ENCODE data around the gene MOXD1. TPM values are rescaled to one million over a fixed set of nuclear protein-coding genes. Genes with fewer than 3 reads are reported as not detected.
A peak's percentile ranks its signal among the peaks of the same experiment; 100 is the strongest.

The MOXD1 gene
- total RNA-seq, 1 donor, result 78.8 TPM

DNA sequence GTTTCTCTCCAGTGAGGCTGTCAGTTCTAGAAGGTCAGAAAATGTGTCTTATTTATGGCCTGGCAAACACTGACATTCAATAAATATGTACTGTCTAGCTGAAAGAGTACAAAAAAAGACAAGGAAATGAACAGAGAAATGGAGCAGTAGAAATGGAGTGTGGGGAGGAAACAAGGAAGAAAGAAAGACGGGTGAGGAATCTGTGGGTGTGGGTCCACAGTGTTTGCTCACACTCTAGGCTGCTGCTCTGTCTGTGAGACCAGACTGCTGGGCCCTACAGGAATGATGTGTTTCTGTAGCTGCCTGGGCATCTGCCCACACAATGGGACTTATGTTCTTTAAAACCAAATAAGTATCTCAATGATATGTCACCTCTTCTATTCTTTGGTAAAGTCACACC, 114.2 kb downstream of the MOXD1 start:
- no peak overlapping the region for H3K4me3 ChIP-seq (ENCODE audit: low read depth, low read length)
- TF ChIP-seq, protein P1, sequence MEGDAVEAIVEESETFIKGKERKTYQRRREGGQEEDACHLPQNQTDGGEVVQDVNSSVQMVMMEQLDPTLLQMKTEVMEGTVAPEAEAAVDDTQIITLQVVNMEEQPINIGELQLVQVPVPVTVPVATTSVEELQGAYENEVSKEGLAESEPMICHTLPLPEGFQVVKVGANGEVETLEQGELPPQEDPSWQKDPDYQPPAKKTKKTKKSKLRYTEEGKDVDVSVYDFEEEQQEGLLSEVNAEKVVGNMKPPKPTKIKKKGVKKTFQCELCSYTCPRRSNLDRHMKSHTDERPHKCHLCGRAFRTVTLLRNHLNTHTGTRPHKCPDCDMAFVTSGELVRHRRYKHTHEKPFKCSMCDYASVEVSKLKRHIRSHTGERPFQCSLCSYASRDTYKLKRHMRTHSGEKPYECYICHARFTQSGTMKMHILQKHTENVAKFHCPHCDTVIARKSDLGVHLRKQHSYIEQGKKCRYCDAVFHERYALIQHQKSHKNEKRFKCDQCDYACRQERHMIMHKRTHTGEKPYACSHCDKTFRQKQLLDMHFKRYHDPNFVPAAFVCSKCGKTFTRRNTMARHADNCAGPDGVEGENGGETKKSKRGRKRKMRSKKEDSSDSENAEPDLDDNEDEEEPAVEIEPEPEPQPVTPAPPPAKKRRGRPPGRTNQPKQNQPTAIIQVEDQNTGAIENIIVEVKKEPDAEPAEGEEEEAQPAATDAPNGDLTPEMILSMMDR (IDR thresholded peaks at IDR 0.05; ENCODE audit: insufficient read depth, low read length), result no peak
- no peak for DNase-seq (ENCODE audit: low read depth)

DNA sequence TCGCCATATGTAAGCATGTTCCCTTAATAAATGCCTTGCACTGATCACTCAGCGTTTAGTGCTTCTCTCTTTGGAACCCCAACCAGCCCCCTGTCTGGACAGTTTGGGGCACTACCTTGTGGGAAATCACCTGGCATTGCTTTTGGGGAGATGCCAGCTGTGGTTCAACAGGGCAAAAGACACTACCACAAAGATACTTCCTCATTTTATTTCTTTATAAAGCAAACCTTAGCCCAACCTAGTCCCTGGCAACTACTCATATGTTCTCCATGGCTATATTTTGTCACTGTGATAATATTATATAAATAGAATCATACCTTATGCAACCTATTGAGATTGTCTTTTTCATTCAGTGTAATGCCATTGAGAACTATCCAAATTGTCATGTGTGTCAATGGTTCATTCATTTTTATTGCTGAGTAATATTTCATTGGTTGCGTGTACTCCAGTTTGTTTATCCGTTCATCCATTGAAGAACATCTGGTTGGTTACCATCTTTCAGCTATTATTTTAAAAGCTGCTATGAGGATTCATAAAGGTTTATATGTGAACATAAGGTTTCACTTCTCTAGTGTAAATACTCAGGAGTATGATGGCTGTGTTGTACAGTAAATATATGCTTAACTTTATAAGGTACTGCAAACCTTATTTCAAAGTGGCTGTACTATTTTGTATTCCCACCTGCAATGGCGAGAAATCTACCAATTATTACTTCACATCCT, 114.8 kb downstream of the MOXD1 start:
- DNase-seq (ENCODE audit: low read depth), result no peak
- TF ChIP-seq, protein P1 (IDR thresholded peaks at IDR 0.05; ENCODE audit: insufficient read depth, low read length), result no peak

DNA sequence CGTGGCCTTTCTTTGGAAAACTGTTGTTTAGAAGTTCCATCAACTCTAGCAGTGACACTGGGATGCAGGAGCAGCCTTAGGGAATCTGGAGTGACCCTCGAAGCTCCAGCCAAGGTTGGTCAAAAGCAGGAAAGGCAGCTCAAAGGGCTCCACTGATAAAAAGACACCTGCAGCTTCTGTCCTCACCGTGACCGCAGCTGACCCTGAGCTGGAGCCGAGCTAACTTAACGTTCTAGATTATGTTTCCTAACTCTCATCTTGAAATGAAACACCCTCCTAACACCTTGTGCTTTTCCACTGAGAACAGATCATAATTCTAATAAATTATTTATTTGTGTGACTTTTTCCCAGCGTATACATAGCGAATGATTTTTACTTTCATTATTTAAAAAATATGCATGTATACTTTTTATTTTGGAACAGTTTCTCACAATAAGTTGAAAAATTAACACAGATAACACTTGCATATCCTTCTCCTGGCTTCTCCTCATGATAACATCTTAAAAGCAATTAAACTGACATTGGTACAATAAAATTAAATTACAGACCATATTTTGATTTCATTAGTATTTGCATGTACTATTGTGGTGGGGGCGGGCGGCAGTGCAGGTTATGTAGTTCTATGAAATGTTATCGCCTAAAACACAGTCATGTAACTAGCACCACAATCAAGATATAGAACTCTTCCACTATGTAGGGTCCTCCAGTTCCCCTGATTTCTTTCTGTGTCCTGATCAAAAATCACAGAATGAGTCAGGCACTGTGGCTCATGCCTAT, 116.1 kb downstream of the MOXD1 start:
- TF ChIP-seq, protein P1 (IDR thresholded peaks at IDR 0.05; ENCODE audit: insufficient read depth, low read length), result no peak
- no peak for DNase-seq (ENCODE audit: low read depth)
- H3K4me3 ChIP-seq (ENCODE audit: low read depth, low read length), result no peak overlapping the region

More for the DNA sequence above, 114.8 kb downstream of the MOXD1 start:
- H3K4me3 ChIP-seq (ENCODE audit: low read depth, low read length), result no peak overlapping the region

DNA sequence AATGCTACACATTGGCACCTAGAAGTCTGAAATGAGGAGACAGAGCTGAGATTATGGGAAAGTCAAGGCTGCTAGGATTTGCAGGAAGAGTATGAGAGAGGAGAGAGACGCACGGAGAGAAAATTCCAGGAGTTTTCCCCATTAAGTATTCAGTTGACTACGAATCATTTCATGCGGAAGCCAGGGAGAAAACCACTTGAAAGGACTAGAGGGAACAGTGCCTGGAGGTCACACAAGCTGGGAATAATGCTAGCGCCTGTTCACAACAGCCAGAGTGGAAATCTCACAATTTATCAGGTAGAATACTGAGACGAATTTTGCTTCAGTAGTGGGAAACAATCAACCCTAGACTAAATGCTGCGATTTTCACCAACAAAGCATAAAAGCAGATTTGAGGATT, 118.6 kb downstream of the MOXD1 start:
- no peak for DNase-seq (ENCODE audit: low read depth)
- TF ChIP-seq, protein P1 (IDR thresholded peaks at IDR 0.05; ENCODE audit: insufficient read depth, low read length), result no peak
- no peak overlapping the region for H3K4me3 ChIP-seq (ENCODE audit: low read depth, low read length)

DNA sequence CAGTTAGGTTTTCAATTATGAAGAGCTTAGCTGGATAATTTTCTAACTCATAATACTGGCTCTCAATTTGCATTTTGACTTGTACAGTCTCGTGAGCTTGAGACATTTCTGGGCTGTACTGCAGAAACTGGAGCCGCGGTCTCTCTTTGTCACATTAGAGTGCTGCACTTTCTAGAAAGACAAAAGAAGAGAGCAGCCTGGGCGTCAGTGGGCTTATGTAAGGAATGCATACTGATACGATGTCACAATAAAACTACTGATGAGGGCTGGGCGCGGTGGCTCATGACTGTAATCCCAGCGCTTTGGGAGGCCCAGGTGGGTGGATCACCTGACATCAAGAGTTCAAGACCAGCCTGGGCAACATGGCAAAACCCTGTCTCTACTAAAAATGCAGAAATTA, 120.8 kb downstream of the MOXD1 start:
- H3K4me3 ChIP-seq (ENCODE audit: low read depth, low read length), result no peak overlapping the region
- TF ChIP-seq, protein P1 (IDR thresholded peaks at IDR 0.05; ENCODE audit: insufficient read depth, low read length), result no peak
- DNase-seq (ENCODE audit: low read depth), result no peak

DNA sequence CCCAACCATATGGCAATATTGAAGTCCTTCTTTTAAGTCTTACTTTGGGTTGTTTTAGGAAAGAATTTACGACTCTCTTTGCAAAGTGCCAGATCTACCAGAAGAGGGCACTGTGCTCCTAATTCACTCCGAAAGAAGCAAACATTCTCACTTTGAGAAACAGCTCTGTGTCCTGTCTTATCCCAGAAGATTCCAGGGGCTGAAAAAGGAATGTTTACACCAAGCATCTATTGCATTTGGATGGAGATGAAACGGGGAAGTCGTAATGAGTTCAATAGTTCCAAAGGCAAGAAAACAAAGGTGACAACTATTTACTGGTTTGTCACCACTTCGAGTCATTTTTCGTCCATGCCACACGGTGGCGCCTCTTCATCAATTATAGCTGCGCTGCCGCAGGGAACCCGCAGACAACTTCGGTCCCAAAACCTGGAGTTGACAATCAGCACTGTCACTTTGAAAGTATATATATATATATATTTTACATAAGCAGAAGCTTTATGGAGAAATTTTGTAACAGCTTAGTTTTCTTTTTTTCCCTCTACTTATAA, 121.6 kb downstream of the MOXD1 start:
- TF ChIP-seq, protein P1 (IDR thresholded peaks at IDR 0.05; ENCODE audit: insufficient read depth, low read length), result peak; percentile 83
- DNase-seq (ENCODE audit: low read depth), result peak; percentile 82

More for the DNA sequence above, 121.6 kb downstream of the MOXD1 start:
- peak overlapping the region; percentile 65 for H3K4me3 ChIP-seq (ENCODE audit: low read depth, low read length)

Measured in fibroblast of the aortic adventitia (primary cell).